Stimulated activated CD8-positive, alpha-beta memory T cell treated with anti-CD3 and anti-CD28 coated beads, Interleukin-4, amount 100 ng/mL, for 48 hours (primary cell): ENCODE results near the gene OR1S2.
"Not testable (repeated sequence)": the region's sequence is repeated elsewhere in the genome, so short reads cannot be mapped to it uniquely, and the experiment has no call there.

Source experiments
- DNase-seq: peaks from one replicate; pipeline ENCODE4 v3.0.0-alpha.2; 2020

The OR1S2 gene

GRCh38 chr11:58204042-58204441 is at the start of gene OR1S2:
Gene OR1S2 (minus strand): TSS chr11:58204142. CDS start chr11:58204142, 0 bp downstream.
- no peak for DNase-seq

- DNase-seq: no peak
Measured at GRCh38 chr11:58243954-58244353, 40.0 kb upstream of the OR1S2 start.

- no peak for DNase-seq
Measured at GRCh38 chr11:58227956-58228615, 24.1 kb upstream of the OR1S2 start.

- DNase-seq: no peak
Measured at GRCh38 chr11:58222721-58223120, 18.8 kb upstream of the OR1S2 start.

- DNase-seq: no peak
Measured at GRCh38 chr11:58216476-58216875, 12.5 kb upstream of the OR1S2 start.

GRCh38 chr11:58212420-58212819 is 8.5 kb upstream of the OR1S2 start, which contains the start of gene OR1S1:
Gene OR1S1 (plus strand): TSS chr11:58212720.
- not testable (repeated sequence) for DNase-seq

- DNase-seq: no peak
Measured at GRCh38 chr11:58199271-58199670, 4.7 kb downstream of the OR1S2 start.

- DNase-seq: no peak
Measured at GRCh38 chr11:58195939-58196338, 8.0 kb downstream of the OR1S2 start.

- no peak for DNase-seq
Measured at GRCh38 chr11:58193391-58193790, 10.6 kb downstream of the OR1S2 start.

- DNase-seq: no peak
Measured at GRCh38 chr11:58192229-58192628, 11.7 kb downstream of the OR1S2 start.

GRCh38 chr11:58188770-58189169 is 15.2 kb downstream of the OR1S2 start, which contains the start of gene OR9Q2:
Gene OR9Q2 (plus strand): TSS chr11:58189070. CDS start chr11:58190491, 1,421 bp downstream.
- no peak for DNase-seq

GRCh38 chr11:58186938-58187337 is 17.0 kb downstream of the OR1S2 start:
- DNase-seq: no peak

- no peak for DNase-seq
Measured at GRCh38 chr11:58179648-58180047, 24.3 kb downstream of the OR1S2 start.

GRCh38 chr11:58178444-58178843 is 25.5 kb downstream of the OR1S2 start:
- DNase-seq: no peak

GRCh38 chr11:58177409-58178054 is 26.4 kb downstream of the OR1S2 start:
- no peak for DNase-seq

GRCh38 chr11:58165504-58166106 is 38.3 kb downstream of the OR1S2 start:
- no peak for DNase-seq

GRCh38 chr11:58164990-58165389 is 39.0 kb downstream of the OR1S2 start:
- no peak for DNase-seq

- no peak for DNase-seq
Measured at GRCh38 chr11:58164389-58164788, 39.6 kb downstream of the OR1S2 start.
